Muscle of leg (tissue), 11 donors: ENCODE measurements around the gene NPHS1. TPM values are rescaled to one million over a fixed set of nuclear protein-coding genes. Genes with fewer than 3 reads are reported as not detected.

Experiments
- DNase-seq: peaks from one replicate; pipeline ENCODE4 v3.0.0; 2013
- H3K27ac ChIP-seq: one replicate; pipeline ENCODE4 v1.5.1; 2013; ENCODE audit warnings: mild to moderate bottlenecking, low read length, control low read depth
- H3K27me3 ChIP-seq: one replicate; pipeline ENCODE4 v1.6.1; 2013; ENCODE audit warnings: low read length; ENCODE audit not compliant: control insufficient read depth, insufficient read depth
- H3K36me3 ChIP-seq: one replicate; pipeline ENCODE4 v1.6.1; 2013; ENCODE audit warnings: low read length; ENCODE audit not compliant: control insufficient read depth, insufficient read depth
- H3K4me1 ChIP-seq: one replicate; pipeline ENCODE4 v1.6.1; 2013; ENCODE audit warnings: low read length; ENCODE audit not compliant: control insufficient read depth, insufficient read depth
- H3K4me3 ChIP-seq: one replicate; pipeline ENCODE4 v1.5.1; 2013; ENCODE audit warnings: low read length, control low read depth
- H3K9me3 ChIP-seq: replicated peaks from 2 replicates; pipeline ENCODE4 v1.6.1; 2013; ENCODE audit warnings: low read depth, low read length; ENCODE audit not compliant: control insufficient read depth
- WGBS: methylation state at CpG from one replicate; pipeline ENCODE4 v1.1.5; 2013; ENCODE audit warnings: missing lambda C conversion rate; ENCODE audit not compliant: insufficient coverage; 5-methylcytosine and 5-hydroxymethylcytosine counted together
- polyA plus RNA-seq, 8 donors: library from polyadenylated mRNA; unstranded; fragments of 120-200 nt; gene quantifications; one replicate each; pipeline versions ENCODE4 v1.2.1 to v1.2.3, GENCODE V29; 2013; ENCODE audit warnings: inconsistent platforms in 1 of 8, low replicate concordance in 1 of 8; ENCODE audit not compliant: insufficient read length in 8 of 8, insufficient read depth in 1 of 8
- total RNA-seq: library from RNA; stranded (reverse); fragments of 120-200 nt; gene quantifications from one replicate; pipeline ENCODE4 v1.2.4, GENCODE V29; 2013

NPHS1 gene
- total and polyA plus RNA-seq, 9 donors: 0.04 to 0.37 (median 0.15) TPM; not detected in 1

DNA sequence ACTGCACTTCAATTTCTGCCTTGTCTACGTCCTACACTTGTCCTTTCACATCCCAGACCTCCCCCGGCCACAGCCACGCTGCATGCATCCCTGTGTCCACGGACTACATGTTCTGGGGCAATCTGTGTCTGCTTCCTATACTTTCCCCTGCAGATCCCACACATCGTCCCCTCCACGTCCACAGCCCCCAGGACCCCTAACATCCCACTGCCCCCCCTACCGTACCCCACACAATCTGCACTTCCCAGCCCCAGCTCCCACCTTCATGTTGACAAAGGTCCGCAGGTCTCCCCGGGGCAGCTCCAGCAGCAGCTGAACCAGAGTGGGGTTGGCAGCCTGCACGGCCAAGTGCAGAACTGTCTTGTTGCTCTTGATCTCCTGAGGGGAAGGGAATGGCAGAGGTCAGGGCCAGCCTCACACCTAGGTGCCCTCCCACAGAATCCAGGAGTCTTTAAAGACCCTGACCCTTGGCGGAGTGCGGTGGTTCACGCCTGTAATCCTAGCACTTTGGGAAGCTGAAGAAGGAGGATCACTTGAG is 37.9 kb upstream of the NPHS1 start:
- Histone ChIP-seq H3K27me3 (no peaks in the 10 kb centered on the region), H3K27ac (no peak overlapping the region), H3K36me3 (peaks cover 14% of the 10 kb centered on the region), H3K4me1 (no peaks in the 10 kb centered on the region), H3K9me3 (no peaks in the 10 kb centered on the region), H3K4me3 (no peak overlapping the region)
- 82% methylated on average over 9 of the region's 13 CpGs for WGBS
- no peak for DNase-seq

GRCh38 chr19:35889370-35890112 is 37.2 kb upstream of the NPHS1 start:
- Histone ChIP-seq H3K4me3 (no peak overlapping the region), H3K36me3 (peaks cover 14% of the 10 kb centered on the region), H3K27ac (no peak overlapping the region), H3K4me1 (no peaks in the 10 kb centered on the region), H3K27me3 (no peaks in the 10 kb centered on the region), H3K9me3 (no peaks in the 10 kb centered on the region)
- 90% methylated on average over 14 of the region's 18 CpGs for WGBS
- DNase-seq: no peak

GRCh38 chr19:35888398-35888797 is 36.1 kb upstream of the NPHS1 start:
- no peaks in the 10 kb centered on the region for H3K4me1 ChIP-seq
- 87% methylated on average over 9 of the region's 9 CpGs for WGBS
- no peaks in the 10 kb centered on the region for H3K9me3 ChIP-seq
- no peaks in the 10 kb centered on the region for H3K27me3 ChIP-seq
- H3K27ac ChIP-seq: no peak overlapping the region
- H3K36me3 ChIP-seq: peaks cover 14% of the 10 kb centered on the region
- no peak overlapping the region for H3K4me3 ChIP-seq
- no peak for DNase-seq

DNA sequence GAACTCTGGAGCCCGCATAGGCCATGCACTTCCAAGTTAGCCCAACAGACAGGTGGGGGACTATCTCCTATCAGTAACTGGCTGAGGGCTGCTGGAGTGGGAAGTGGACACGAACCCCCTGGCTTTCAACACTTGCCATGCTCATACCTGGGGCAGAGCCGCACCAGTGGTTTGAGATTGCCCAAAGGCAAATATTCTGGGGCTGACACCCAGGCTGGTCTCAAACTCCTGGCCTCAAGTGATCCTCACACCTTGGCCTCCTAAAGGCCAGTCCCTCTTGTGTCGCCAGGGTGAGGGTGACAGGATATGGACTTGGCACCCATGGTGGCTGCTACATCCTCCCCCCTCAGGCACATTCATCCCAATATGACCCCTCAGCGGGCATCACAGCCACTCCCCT is 34.9 kb upstream of the NPHS1 start:
- Histone ChIP-seq H3K36me3 (peaks cover 14% of the 10 kb centered on the region), H3K9me3 (no peaks in the 10 kb centered on the region), H3K4me3 (no peak overlapping the region), H3K27ac (no peak overlapping the region), H3K27me3 (no peaks in the 10 kb centered on the region), H3K4me1 (no peaks in the 10 kb centered on the region)
- DNase-seq: no peak
- 100% methylated on average over 1 of the region's 5 CpGs for WGBS

DNA sequence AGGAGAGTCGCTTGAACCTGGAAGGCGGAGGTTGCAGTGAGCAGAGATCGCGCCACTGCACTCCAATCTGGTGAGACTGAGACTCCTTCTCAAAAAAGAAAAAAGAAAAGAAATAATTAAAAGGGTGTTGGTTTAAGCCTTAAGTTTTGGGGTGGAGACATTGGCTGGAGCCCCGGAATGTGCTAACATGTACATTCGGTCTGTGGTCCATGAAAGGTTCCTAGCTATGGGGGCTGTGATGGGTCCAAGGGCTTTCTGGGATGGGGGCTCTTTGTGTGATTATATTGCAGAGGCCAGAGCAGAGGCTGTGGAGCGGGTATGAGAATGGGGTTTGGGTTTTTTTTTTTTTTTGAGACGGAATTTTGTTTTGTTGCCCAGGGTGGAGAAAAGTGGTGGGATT is 33.6 kb upstream of the NPHS1 start:
- WGBS: 96% methylated on average over 2 of the region's 8 CpGs
- H3K4me3 ChIP-seq: no peak overlapping the region

GRCh38 chr19:35885225-35885738 is 33.0 kb upstream of the NPHS1 start:
- peaks cover 14% of the 10 kb centered on the region for H3K36me3 ChIP-seq
- WGBS: 92% methylated on average over 6 of the region's 6 CpGs
- H3K4me1 ChIP-seq: no peaks in the 10 kb centered on the region
- no peak for DNase-seq
- no peak overlapping the region for H3K27ac ChIP-seq
- no peaks in the 10 kb centered on the region for H3K9me3 ChIP-seq
- H3K27me3 ChIP-seq: no peaks in the 10 kb centered on the region
- H3K4me3 ChIP-seq: no peak overlapping the region

More for the DNA sequence above, 33.6 kb upstream of the NPHS1 start:
- Histone ChIP-seq H3K27me3 (no peaks in the 10 kb centered on the region), H3K36me3 (peaks cover 14% of the 10 kb centered on the region), H3K9me3 (no peaks in the 10 kb centered on the region), H3K27ac (no peak overlapping the region), H3K4me1 (no peaks in the 10 kb centered on the region)
- no peak for DNase-seq

GRCh38 chr19:35883882-35884281 is 31.6 kb upstream of the NPHS1 start:
- H3K9me3 ChIP-seq: no peaks in the 10 kb centered on the region

GRCh38 chr19:35882114-35882832 is 30.0 kb upstream of the NPHS1 start:
- H3K9me3 ChIP-seq: no peaks in the 10 kb centered on the region
- peak; percentile 93 for DNase-seq
- peaks cover 4% of the 10 kb centered on the region for H3K4me1 ChIP-seq
- H3K36me3 ChIP-seq: no peaks in the 10 kb centered on the region
- no peak overlapping the region for H3K4me3 ChIP-seq
- H3K27me3 ChIP-seq: no peaks in the 10 kb centered on the region
- H3K27ac ChIP-seq: no peak overlapping the region
- WGBS: 20% methylated on average over 2 of the region's 8 CpGs

More at GRCh38 chr19:35883882-35884281, 31.6 kb upstream of the NPHS1 start:
- H3K27me3 ChIP-seq: no peaks in the 10 kb centered on the region
- WGBS: no CpG with 5 or more reads among the region's 2 CpGs
- H3K27ac ChIP-seq: no peak overlapping the region
- peaks cover 4% of the 10 kb centered on the region for H3K4me1 ChIP-seq
- DNase-seq: no peak
- peaks cover 5% of the 10 kb centered on the region for H3K36me3 ChIP-seq
- no peak overlapping the region for H3K4me3 ChIP-seq

- H3K4me1 ChIP-seq: peaks cover 4% of the 10 kb centered on the region
- WGBS: 0% methylated on average over 16 of the region's 28 CpGs
- no peaks in the 10 kb centered on the region for H3K27me3 ChIP-seq
- H3K27ac ChIP-seq: peak overlapping the region; percentile 35
- H3K4me3 ChIP-seq: no peak overlapping the region
- peak; percentile 93 for DNase-seq
- no peaks in the 10 kb centered on the region for H3K9me3 ChIP-seq
- no peaks in the 10 kb centered on the region for H3K36me3 ChIP-seq
These were observed 27.5 kb upstream of the NPHS1 start for GRCh38 chr19:35879770-35880317.

DNA sequence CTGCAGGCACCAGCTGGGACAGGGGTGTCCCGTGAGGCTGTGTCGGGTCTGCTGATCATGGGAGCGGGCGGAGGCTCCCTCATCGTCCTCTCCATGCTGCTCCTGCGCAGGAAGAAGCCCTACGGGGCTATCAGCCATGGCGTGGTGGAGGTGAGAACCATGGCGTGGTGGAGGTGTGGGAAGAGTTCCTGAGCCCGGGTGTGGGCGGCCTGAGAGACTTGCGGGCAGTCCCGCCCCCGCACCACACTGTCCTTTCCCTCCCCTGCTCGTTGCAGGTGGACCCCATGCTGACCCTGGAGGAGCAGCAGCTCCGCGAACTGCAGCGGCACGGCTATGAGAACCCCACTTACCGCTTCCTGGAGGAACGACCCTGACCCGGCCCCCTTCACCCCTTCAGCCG is 26.8 kb upstream of the NPHS1 start:
- Histone ChIP-seq H3K27ac (no peak overlapping the region), H3K9me3 (no peaks in the 10 kb centered on the region), H3K4me3 (no peak overlapping the region), H3K27me3 (no peaks in the 10 kb centered on the region), H3K4me1 (peaks cover 4% of the 10 kb centered on the region), H3K36me3 (no peaks in the 10 kb centered on the region)
- no peak for DNase-seq
- WGBS: 28% methylated on average over 13 of the region's 23 CpGs
